Measurements from ENCODE around the gene ZSCAN30.

DNA sequence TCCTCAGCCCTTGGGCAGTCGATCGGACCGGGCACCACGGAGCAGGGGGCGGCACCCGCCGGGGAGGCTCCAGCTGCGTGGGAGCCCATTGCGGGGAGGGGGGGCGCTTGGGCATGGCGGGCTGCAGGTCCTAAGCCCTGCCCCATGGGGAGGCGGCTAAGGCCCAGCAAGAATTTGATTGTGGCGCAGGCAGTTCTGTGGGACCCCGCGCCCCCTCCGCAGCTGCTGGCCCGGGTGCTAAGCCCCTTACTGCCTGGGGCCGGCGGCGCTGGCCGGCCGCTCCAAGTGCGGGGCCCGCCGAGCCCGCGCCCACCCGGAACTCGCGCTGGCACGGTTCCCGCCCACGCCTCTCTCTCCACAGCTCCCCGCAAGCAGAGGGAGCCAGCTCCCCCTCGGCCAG lies 18.4 kb downstream of the ZSCAN30 start:
- no peak for TF ChIP-seq POLR2A (IDR thresholded peaks at IDR 0.05; ENCODE audit: low read length)
- TF ChIP-seq GATA1 (IDR thresholded peaks at IDR 0.05; ENCODE audit: low read depth, low read length) = no peak

Data from erythroblast (primary cell).